NOMO-1 (cell line): ENCODE measurements around the gene CTSA.
"Not testable (repeated sequence)": the region's sequence is repeated elsewhere in the genome, so short reads cannot be mapped to it uniquely, and the experiment has no call there.

Source experiments
- DNase-seq, 2 experiments: peaks; one replicate each; lab custom pipeline; 2025; ENCODE audit not compliant: unreplicated experiment in 2 of 2; lab: John Stamatoyannopoulos, UW

The CTSA gene

DNA sequence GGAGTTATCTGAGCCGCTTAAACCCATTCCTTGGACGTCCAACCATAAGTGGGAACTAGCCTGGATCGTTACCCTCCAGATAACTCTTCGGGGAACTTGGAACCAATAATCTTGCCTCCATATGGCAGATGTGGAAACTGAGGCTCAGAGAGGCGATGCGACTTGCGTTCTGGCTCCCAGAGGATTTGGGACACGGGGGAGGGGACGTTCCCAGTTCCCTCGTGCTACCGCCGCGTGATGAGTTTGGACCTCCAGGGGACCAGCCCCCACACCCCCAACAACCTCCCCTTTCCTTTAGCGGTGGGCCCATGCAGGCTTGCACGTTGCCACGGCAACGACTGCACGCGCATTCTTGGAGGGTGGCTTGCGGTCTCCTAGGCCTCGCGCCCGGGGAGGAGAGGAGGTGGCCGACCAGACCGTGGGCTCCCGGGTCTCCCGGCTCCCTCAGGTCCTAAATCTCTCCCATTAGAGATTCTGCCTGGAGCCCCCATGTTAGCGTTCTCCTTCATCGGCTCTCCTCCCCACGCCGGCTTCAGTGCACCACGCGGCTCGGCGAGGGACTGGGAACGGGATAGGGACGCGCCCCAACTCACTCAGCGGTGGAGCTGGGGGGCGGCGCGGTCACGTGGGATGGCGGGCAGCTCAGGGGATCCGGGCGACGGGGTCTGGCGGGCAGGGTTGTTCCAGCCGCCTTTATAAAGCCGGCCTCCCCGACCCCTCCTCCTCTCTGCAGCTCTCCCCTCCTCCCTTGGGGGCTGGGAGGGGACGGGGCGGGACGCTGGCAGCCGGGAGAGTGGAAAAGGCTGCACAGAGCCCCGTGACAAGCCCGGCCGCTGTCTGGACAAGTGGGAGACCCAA is 20.6 kb downstream of the CTSA start, which contains the start of gene PLTP:
TSS of gene PLTP (minus strand) at position 670 of the 858 bp plus-strand sequence. CDS start 703 bp downstream, outside the sequence.
- no peak for DNase-seq

GRCh38 chr20:45912344-45912682 is 21.2 kb downstream of the CTSA start:
- DNase-seq = no peak

DNA sequence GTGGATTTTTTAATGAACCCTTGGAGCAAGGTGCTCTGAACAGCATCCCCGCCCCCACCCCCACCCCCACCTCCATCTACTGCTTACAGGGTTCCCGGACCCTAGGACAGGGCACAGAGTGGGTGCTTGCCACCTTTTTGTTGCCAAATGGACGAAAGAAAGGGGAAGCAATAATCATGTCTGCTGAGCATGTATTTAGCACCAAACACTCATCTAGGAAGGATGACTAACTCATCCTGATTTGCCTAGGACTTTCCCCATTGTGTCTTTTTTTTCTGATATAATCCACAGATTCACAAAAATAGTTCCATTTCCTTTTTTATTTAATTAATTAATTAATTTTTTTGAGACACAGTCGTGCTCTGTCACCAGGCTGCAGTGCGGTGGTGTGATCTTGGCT is 22.0 kb downstream of the CTSA start:
- peak; percentile 7 to 14 for DNase-seq

DNA sequence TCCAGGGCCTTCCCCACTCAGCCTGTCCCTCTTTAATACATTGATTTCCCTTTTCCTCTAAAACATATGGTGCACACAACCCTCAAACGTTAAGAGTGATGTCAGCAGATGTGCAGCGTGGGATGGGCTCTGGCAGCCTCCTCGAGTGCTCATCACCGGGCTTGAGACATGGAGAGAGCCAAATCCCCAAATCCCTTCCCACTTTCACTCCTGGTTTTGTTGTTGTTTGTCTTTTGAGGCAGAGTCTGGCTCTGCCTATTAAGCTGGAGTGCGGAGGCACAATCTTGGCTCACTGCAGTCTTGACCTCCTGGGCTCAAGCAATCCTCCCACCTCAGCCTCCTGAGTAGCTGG is 26.6 kb downstream of the CTSA start:
- DNase-seq = no peak

GRCh38 chr20:45918182-45918737 is 27.1 kb downstream of the CTSA start:
- peak in 1 of 2 experiments; percentile 7 for DNase-seq

DNA sequence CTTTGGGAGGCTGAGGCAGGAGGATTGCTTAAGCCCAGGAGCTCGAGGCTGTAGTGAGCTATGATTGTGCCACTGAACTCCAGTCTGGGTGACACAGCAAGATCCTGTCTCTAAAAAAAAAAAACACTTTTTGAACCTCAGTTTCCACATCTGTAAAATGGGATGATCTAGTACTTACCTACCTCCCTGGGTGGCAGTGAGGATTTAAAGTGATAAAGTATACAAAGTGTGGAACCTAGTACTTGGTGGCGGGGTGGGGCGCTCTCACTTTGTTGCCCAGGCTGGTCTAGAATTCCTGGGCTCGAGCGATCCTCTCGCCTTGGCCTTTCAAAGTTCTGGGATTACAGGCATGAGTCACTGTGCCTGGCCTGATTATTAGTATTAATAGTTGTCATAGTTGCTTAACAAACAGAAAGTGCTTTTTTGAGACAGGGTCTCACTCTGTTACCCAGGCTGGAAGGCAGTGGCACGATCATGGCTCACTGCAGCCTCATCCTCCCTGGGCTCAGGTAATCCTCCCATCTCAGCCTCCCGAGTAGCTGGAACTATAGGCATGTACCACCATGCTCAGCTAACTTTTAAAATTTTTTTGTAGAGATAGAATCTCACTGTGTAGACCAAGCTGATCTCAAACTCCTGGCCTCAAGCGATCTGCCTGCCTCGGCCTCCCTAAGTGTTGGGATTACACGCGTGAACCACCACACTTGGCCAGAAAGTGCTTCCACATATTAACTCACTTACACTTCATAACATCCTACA is 27.8 kb downstream of the CTSA start:
- DNase-seq = no peak

DNA sequence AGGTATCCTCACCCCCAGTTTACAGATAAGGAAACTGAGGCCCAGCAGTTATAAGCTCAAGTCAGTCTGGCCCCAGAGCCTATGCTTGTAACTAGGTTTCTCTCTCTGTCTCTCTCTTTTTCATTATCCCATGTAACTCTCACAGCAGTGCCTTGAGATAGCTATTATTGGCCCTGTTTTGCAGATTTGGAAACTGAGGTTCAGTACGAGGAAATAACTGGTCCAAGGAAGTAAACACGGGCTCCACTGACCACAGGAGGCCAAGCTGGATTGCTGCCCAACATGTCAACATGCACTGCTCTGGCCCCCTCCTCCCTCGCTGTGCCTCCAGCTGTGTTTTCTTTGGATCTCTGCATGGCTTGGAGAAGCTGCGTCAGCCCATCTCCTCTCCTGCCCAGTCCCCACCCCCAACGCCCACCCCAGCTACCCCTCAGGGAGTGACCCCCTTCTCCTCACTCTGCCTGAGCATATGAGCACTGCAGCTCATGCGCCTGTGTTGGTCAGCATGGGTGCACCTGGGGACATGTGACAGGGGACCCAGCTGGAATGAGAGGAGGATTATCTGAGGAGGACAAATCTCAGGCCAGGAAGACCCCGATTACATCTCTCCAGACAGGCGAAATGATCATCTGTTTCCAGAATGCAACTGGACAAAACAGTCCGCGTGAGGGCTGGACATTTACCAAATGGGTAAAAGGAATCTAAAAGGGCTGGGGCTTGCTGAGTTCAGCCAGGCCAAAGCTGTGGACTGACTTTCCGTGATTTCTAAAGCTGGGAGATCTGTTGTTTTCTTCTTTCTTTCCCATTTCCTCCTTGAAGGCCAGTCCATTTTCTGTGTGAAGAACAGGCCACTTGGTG is 28.6 kb downstream of the CTSA start:
- DNase-seq = no peak

DNA sequence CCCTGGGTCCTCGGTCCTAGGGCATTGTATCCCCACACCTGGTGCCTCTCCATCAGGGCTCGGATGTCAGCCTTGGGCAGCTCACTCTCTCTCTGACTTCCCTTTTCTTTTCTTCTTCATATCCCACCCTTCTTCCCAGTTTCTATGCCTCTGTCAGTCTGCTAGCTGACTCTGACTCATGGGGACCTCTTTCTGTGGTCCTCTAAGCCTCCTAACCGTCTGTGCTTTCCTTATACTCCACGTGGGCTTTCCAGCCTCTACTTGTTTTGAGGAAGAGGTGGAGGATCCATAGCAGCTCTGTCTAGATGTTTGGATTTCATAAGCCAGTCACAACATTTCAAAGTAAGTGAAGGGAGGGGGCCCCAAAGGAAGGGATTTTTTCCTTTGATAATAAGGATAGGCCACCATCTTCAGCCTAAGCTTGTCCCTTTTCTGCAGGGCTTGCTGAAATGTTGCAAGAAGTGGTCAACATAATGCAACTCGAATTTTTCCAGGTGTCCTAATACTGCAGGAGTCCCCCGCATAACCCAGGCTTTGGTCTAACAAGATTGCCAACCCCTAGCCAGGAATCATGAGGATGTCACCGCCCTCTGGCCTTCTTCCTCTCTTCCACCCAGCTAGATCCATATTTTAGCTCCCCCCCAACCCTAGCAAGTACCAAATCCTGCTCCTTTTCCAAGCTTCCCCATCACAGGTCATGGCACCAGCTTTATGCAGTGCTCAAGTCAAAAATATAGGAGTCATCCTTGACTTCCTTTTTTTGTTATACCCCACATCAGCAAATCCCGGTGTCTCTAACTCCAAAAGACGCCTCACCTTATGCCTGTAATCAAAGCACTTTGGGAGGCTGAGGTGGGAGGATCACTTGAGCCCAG is 29.6 kb downstream of the CTSA start:
- peak in 1 of 2 experiments; percentile 10 for DNase-seq

DNA sequence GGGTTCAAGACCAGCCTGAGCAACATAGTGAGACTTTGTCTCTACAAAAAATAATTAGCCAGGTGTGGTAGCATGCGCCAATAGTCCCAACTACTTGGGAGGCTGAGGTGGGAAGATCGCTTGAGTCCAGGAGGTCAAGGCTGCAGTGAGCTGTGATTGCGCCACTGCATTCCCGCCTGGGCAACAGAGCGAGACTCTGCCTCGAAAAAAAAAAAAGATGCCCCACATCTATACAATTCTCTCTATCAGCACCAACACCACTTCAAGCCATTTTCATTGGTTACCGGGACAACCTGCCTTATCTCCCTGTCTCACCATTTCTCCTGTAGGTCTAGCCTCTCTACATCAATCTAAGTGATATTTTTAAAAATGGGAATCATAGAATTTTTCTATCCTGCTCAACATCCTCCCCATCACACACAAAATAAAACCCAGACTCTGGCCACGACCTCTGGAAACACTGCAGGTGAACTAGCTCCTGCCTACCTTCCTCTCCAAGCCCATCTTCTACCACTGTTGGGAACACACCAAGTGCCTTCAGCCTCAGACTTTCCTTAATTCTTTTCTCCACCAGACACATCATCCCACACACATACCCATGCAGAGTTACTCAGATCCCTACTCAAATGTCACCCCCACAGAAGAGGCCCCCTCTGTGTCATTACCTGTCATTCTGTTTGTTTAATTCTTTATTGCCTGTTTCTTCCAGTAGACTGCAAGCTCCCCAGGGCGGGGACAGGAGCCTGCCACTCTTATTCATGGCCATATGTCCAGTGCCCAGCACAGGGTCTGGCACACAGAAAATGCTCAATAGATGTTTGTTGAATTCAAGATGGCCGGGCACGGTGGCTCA is 30.4 kb downstream of the CTSA start:
- DNase-seq = no peak

GRCh38 chr20:45924391-45925261 is 33.5 kb downstream of the CTSA start:
- no peak for DNase-seq

- no peak for DNase-seq
Measured at GRCh38 chr20:45925821-45926506, 34.8 kb downstream of the CTSA start.

GRCh38 chr20:45926731-45927070 is 35.6 kb downstream of the CTSA start:
- no peak for DNase-seq

DNA sequence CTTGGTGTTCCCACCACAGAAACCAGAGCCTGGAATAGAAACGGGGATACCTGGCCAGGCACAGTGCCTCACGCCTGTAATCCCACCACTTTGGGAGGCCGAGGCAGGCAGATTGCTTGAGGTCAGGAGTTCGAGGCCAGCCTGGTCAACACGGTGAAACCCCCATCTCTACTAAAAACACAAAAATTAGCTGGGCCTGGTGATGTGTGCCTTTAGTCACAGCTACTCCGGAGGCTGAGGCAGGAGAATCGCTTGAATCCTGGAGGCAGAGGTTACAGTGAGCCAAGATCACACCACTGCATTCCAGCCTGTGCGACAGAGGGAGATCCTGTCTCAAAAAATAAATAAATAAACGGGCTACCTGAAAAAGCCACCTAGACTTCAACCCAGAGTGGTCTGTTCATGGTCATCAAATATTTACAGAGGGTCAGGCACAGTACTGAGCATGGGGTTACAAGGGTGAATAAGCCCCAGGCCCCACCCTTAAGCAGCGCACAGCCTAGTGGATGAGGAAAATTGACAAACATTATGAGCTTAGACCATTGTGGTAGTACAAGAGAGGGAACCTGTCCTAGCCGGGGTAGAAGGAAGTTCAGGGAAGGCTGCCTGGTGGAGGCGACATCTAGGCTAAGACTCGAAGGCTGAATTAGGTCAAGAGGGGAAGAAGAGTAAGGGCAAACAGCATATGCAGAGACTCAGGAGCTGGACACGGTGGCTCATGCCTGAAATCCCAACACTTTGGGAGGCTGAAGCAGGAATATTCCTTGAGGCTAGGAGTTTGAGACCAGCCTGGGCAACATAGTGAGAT is 36.1 kb downstream of the CTSA start:
- DNase-seq = no peak

GRCh38 chr20:45931680-45932079 is 40.5 kb downstream of the CTSA start:
- DNase-seq = not testable (repeated sequence)

GRCh38 chr20:45933266-45934045 is 42.3 kb downstream of the CTSA start:
- peak; percentile 48 to 54 for DNase-seq

DNA sequence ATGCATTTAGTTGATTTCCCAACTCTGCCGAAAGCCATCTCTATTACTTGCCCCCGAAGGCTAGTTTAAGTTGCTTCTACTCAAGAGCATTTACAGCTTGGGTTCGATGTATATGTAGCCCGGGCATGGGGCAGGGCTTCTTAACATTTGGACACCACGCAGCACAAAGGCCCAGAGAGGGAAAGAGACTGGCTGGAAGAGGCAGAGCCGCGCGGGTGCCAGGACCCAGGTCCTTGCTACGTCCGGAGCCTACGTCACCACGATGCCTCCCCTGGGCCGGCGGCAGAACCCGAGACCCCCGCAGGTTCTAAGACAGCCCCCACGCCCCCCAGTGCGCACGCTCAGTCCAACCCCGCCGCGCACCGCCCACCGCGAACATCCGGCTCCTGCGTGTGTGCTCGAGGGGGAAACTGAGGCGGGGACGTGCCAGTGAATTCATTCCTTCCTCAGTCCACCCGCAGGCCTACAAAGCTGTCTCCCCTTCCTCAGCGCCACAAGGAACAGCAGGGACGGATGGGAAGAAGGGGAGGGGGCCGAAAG is 43.0 kb downstream of the CTSA start:
- DNase-seq = no peak
